HepG2 (cell line): ENCODE data around the gene RER1. TPM values are rescaled to one million over a fixed set of nuclear protein-coding genes. Genes with fewer than 3 reads are reported as not detected.

Source experiments
- ATAC-seq: fragments of 200-7000 bp; cut with Tn5 transposase; 3 replicates; pipeline ENCODE4 v1.9.1; 2020; ENCODE audit warnings: mild to moderate bottlenecking, moderate library complexity
- BruUV-seq: library from RNA; stranded (reverse); fragments of 400-500 nt; replicated peaks from 2 replicates; lab custom pipeline; 2021; lab: Mats Ljungman, UMichigan
- CTCF ChIA-PET: fragments of 300-600 bp; formaldehyde crosslinking; extraction: SDS; loops from one replicate; lab custom pipeline; 2021; ENCODE audit warnings: low total read pairs, inconsistent platforms, low intra/inter-chr PET ratio; lab: Yijun Ruan, JAX
- POLR2A ChIA-PET: fragments of 350-600 bp; sonication (Branson Sonifier 250); formaldehyde crosslinking; loops from one replicate; lab custom pipeline; 2020; ENCODE audit warnings: antibody characterized with exemption, inconsistent platforms; lab: Yijun Ruan, JAX
- DNase-seq: peaks from one replicate; pipeline ENCODE4 v3.0.0-alpha.2; 2015; ENCODE audit warnings: low spot score
- FAIRE-seq: peaks from 3 replicates; lab custom pipeline; 2011; peaks lifted over from hg19 to GRCh38; lab: Jason Lieb, UNC
- H2AFZ ChIP-seq: one replicate; pipeline ENCODE4 v1.6.1; 2011; ENCODE audit warnings: low read length, inconsistent platforms
- H3K27ac ChIP-seq: fragments of 300-600 bp; 3 replicates; pipeline ENCODE4 v1.8.0; 2011; ENCODE audit warnings: mixed run types, mild to moderate bottlenecking, mixed read lengths, low read length, inconsistent platforms; ENCODE audit not compliant: insufficient read depth; ENCODE audit errors: extremely low read length
- H3K27me3 ChIP-seq, 2 experiments: fragments of 200-600 bp in 1 of 2; 2 replicates in 1 of 2; 3 replicates in 1 of 2; pipeline versions ENCODE4 v1.6.0 to v1.8.0; 2011; ENCODE audit warnings: low read length in 2 of 2, mild to moderate bottlenecking in 2 of 2, moderate library complexity in 2 of 2, inconsistent platforms in 1 of 2; ENCODE audit not compliant: insufficient read depth in 2 of 2, control insufficient read depth in 1 of 2
- H3K36me3 ChIP-seq, 2 experiments: fragments of 200-600 bp in 1 of 2; replicated peaks in 1 of 2; 2 replicates in 1 of 2; 3 replicates in 1 of 2; pipeline versions ENCODE4 v1.5.1 to v1.8.0; 2011; ENCODE audit warnings: low read length in 2 of 2, inconsistent platforms in 1 of 2; ENCODE audit not compliant: insufficient read depth in 2 of 2, control insufficient read depth in 1 of 2
- H3K4me1 ChIP-seq: 2 replicates; pipeline ENCODE4 v1.5.1; 2012; ENCODE audit warnings: low read length, inconsistent platforms; ENCODE audit not compliant: insufficient read depth
- H3K4me2 ChIP-seq: 2 replicates; pipeline ENCODE4 v1.6.0; 2011; ENCODE audit warnings: low read depth, low read length, inconsistent platforms
- H3K4me3 ChIP-seq, 3 experiments: fragments of 200-600 bp in 1 of 3; sonication (generic), shearing (Covaris generic) in 1 of 3; replicated peaks in 1 of 3; 2 replicates each; pipeline ENCODE4 v1.5.1; 2011 to 2016; ENCODE audit warnings: low read length in 3 of 3, inconsistent platforms in 2 of 3, low read depth in 2 of 3, mild to moderate bottlenecking in 2 of 3, control low read depth in 1 of 3, mixed read lengths in 1 of 3; ENCODE audit not compliant: insufficient read depth in 1 of 3
- H3K79me2 ChIP-seq: one replicate; pipeline ENCODE4 v1.6.1; 2011; ENCODE audit warnings: low read length, inconsistent platforms; ENCODE audit not compliant: insufficient read depth
- H3K9ac ChIP-seq: 2 replicates; pipeline ENCODE4 v1.6.0; 2011; ENCODE audit warnings: mild to moderate bottlenecking, low read depth, low read length, inconsistent platforms; ENCODE audit not compliant: insufficient read depth
- H3K9me3 ChIP-seq: 2 replicates; pipeline ENCODE4 v1.5.1; 2012; ENCODE audit warnings: mild to moderate bottlenecking, low read length
- H4K20me1 ChIP-seq: 2 replicates; pipeline ENCODE4 v1.6.0; 2011; ENCODE audit warnings: inconsistent platforms, mild to moderate bottlenecking, low read length, moderate library complexity; ENCODE audit not compliant: insufficient read depth
- MAZ ChIP-seq, 2 experiments: sonication (generic) in 1 of 2; formaldehyde crosslinking in 1 of 2; IDR thresholded peaks; 2 replicates each; pipeline versions ENCODE4 v1.5.0 to v1.6.1; 2012 to 2020; ENCODE audit warnings: low read depth in 2 of 2, mild to moderate bottlenecking in 2 of 2, borderline replicate concordance in 1 of 2, improper control_type of control experiment in 1 of 2, low read length in 1 of 2, missing genetic modification reagents in 1 of 2, moderate library complexity in 1 of 2
- NCOR1 ChIP-seq: fragments of 200-600 bp; sonication (generic); IDR thresholded peaks from 2 replicates; pipeline ENCODE4 v1.7.0; 2017; ENCODE audit warnings: antibody characterized with exemption, low read length, borderline replicate concordance
- PRMT3 ChIP-seq: sonication (generic); formaldehyde crosslinking; IDR thresholded peaks from 2 replicates; pipeline ENCODE4 v1.8.1; 2022; ENCODE audit warnings: low read depth, mild to moderate bottlenecking, moderate library complexity, missing genetic modification reagents, borderline replicate concordance
- ZMYM4 ChIP-seq: sonication (generic); formaldehyde crosslinking; IDR thresholded peaks from 2 replicates; pipeline ENCODE4 v1.8.1; 2023; ENCODE audit warnings: mild to moderate bottlenecking, missing genetic modification reagents
- ZNF337 ChIP-seq: sonication (generic); formaldehyde crosslinking; IDR thresholded peaks from 2 replicates; pipeline ENCODE4 v1.5.1; 2020; ENCODE audit warnings: missing genetic modification reagents, low read depth, mild to moderate bottlenecking, borderline replicate concordance
- ZNF549 ChIP-seq: sonication (generic); formaldehyde crosslinking; IDR thresholded peaks from 2 replicates; pipeline ENCODE4 v1.5.0; 2020; ENCODE audit warnings: missing genetic modification reagents
- ZNF75D ChIP-seq: sonication (generic); formaldehyde crosslinking; IDR thresholded peaks from 2 replicates; pipeline ENCODE4 v1.8.1; 2023; ENCODE audit warnings: missing genetic modification reagents, mild to moderate bottlenecking, borderline replicate concordance
- ZNF879 ChIP-seq: sonication (generic); formaldehyde crosslinking; IDR thresholded peaks from 2 replicates; pipeline ENCODE4 v1.8.1; 2023; ENCODE audit warnings: missing genetic modification reagents
- WGBS: methylation state at CpG from one replicate; pipeline ENCODE4 v1.1.6; 2017; ENCODE audit warnings: low lambda C conversion rate; 5-methylcytosine and 5-hydroxymethylcytosine counted together
- in situ Hi-C: cut with HindIII; loops from 2 replicates; pipeline ENCODE4 v1.10.0; 2017; ENCODE audit warnings: low pct_unique_long_range_greater_than_20kb; ENCODE audit not compliant: extremely low pct_ligation_motif_present
- intact Hi-C: fragments of 100-400 bp; cut with micrococcal nuclease; formaldehyde crosslinking; loops from one replicate; pipeline ENCODE4 v1.10.0; 2022; ENCODE audit not compliant: unreplicated experiment
- polyA plus RNA-seq, 8 experiments: library from polyadenylated mRNA; depleted of rRNA in 3 of 8; stranded (reverse) in 7 of 8; unstranded in 1 of 8; fragments of >200 nt; fragmentation: Illumina TruSeq in 4 of 8; extraction: Trizol in 4 of 8; gene quantifications; 2 replicates each; pipeline versions ENCODE4 v1.2.1 to v1.2.3, GENCODE V29; 2011 to 2016; ENCODE audit warnings: low read depth in 4 of 8, missing spikeins in 1 of 8, mixed read lengths in 1 of 8; ENCODE audit not compliant: insufficient read depth in 1 of 8
- total RNA-seq, 5 experiments: library from RNA; depleted of rRNA; stranded (reverse); fragments of >200 nt; fragmentation: Illumina TruSeq; extraction: Trizol; gene quantifications; 2 replicates each; pipeline ENCODE4 v1.2.3, GENCODE V29; 2016; ENCODE audit warnings: low read depth in 1 of 5
- TF ChIP-seq, protein P1 (sequence below): sonication (generic); formaldehyde crosslinking; IDR thresholded peaks from 2 replicates; pipeline ENCODE4 v1.8.1; 2022; ENCODE audit warnings: mild to moderate bottlenecking, missing genetic modification reagents
- TF ChIP-seq, protein P2 (sequence below): sonication (generic); formaldehyde crosslinking; IDR thresholded peaks from 2 replicates; pipeline ENCODE4 v1.4.0; 2020; ENCODE audit warnings: mild to moderate bottlenecking, missing genetic modification reagents
- TF ChIP-seq, protein P3 (sequence below): fragments of 450-650 bp; IDR thresholded peaks from 2 replicates; pipeline ENCODE4 v1.6.1; 2017
- TF ChIP-seq, protein P4 (sequence below): sonication (generic); formaldehyde crosslinking; IDR thresholded peaks from 2 replicates; pipeline ENCODE4 v1.4.0; 2020; ENCODE audit warnings: missing genetic modification reagents
- TF ChIP-seq, protein P5 (sequence below): fragments of 450-650 bp; IDR thresholded peaks from 2 replicates; pipeline ENCODE4 v1.6.1; 2016

The RER1 gene
- total and polyA plus RNA-seq, 2 of the 13 experiments (the other 11 are each of a cell fraction or from before 2014, with no cell fraction given) = 128 to 164 TPM

DNA sequence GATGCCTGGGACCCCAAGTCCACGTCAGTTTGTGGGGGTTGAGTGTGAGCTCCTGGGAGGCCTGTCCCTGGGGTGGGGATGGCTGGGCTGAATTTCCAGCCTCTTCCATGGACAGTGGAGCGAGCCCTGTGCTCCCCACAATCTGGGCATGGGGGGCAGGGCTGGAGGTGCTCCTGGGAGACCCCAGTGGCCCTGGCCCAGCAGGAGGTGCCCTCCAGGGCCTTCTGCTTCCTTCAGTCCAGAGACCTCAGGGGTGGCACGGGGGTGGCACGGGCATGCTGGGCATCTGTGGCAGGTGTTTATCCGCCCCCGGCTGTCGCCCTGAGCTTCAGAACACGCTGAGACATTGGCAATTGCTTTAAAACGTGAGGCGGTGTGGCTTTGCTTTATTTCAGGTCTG lies 41.1 kb upstream of the RER1 start (continued):
- TF ChIP-seq, protein P1, sequence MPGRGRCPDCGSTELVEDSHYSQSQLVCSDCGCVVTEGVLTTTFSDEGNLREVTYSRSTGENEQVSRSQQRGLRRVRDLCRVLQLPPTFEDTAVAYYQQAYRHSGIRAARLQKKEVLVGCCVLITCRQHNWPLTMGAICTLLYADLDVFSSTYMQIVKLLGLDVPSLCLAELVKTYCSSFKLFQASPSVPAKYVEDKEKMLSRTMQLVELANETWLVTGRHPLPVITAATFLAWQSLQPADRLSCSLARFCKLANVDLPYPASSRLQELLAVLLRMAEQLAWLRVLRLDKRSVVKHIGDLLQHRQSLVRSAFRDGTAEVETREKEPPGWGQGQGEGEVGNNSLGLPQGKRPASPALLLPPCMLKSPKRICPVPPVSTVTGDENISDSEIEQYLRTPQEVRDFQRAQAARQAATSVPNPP (CRISPR knock-in tag) = no peak

DNA sequence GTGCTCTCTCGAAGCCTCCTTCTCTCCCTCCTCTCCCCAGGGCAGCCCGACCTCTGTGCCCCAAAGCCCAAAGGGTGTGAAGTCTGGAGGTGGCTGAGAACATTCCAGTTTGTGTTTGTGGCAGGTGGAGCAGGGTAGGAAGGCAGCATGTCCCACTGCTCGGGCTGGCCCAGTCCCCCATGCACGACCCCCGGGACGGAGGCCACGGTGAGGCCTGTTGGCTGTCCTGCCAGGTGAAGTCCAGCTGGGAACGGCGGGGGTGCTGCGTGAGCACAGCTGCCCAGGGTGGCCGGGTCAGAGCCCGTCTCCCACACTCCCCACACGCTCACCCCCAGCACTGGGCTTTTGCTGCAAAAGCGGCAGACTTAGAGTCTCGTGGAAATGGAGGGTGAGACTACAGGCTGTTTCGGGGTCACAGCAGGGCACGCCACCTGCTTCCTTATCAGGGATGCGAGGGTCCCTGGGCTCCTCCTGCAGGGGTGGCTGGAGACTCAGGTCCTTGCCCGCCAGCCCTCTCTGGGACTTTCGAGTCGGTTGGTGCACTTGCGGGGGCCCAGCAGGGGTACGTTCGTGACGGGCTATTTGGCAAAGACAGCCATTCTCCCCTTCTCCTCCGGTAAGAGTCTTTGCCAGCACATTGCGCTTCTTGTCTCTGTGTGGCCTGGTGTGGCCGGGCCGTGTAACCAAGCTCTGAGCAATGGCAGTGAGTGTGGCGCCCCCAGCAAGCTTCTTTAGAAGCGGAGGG lies 40.6 kb upstream of the RER1 start:
- Histone ChIP-seq H3K9me3 (no peaks in the 10 kb centered on the region), H3K4me2 (no peak overlapping the region), H3K79me2 (no peaks in the 10 kb centered on the region), H2AFZ (no peak overlapping the region), H3K27ac (no peak overlapping the region), H4K20me1 (no peaks in the 10 kb centered on the region), H3K4me3 (no peak overlapping the region), H3K36me3 (no peaks in the 10 kb centered on the region), H3K9ac (no peak overlapping the region), H3K4me1 (peaks cover 7% of the 10 kb centered on the region; the same call in 1 of the 2 replicates), H3K27me3 (peaks cover 3 to 51% of the 10 kb centered on the region in 2 experiments)
- ChIA-PET CTCF (no interaction called here), POLR2A (no interaction called here)
- 51% methylated on average over 22 of the region's 31 CpGs for WGBS
- intact Hi-C loops (no loop called here), in situ Hi-C loops (no loop called here)
- no peak for FAIRE-seq
- DNase-seq = no peak
- no peak for ATAC-seq
- no TSS peak for BruUV-seq
- TF ChIP-seq, protein P2, sequence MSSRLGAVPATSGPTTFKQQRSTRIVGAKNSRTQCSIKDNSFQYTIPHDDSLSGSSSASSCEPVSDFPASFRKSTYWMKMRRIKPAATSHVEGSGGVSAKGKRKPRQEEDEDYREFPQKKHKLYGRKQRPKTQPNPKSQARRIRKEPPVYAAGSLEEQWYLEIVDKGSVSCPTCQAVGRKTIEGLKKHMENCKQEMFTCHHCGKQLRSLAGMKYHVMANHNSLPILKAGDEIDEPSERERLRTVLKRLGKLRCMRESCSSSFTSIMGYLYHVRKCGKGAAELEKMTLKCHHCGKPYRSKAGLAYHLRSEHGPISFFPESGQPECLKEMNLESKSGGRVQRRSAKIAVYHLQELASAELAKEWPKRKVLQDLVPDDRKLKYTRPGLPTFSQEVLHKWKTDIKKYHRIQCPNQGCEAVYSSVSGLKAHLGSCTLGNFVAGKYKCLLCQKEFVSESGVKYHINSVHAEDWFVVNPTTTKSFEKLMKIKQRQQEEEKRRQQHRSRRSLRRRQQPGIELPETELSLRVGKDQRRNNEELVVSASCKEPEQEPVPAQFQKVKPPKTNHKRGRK (CRISPR knock-in tag) = no peak
- no peak for TF ChIP-seq ZNF75D
- TF ChIP-seq MAZ (IDR thresholded peaks at IDR 0.05; ENCODE audit: borderline replicate concordance, low read depth, low read length) = no peak
- TF ChIP-seq MAZ (CRISPR knock-in tag; IDR thresholded peaks at IDR 0.05; ENCODE audit: low read depth) = no peak
- TF ChIP-seq, protein P3, sequence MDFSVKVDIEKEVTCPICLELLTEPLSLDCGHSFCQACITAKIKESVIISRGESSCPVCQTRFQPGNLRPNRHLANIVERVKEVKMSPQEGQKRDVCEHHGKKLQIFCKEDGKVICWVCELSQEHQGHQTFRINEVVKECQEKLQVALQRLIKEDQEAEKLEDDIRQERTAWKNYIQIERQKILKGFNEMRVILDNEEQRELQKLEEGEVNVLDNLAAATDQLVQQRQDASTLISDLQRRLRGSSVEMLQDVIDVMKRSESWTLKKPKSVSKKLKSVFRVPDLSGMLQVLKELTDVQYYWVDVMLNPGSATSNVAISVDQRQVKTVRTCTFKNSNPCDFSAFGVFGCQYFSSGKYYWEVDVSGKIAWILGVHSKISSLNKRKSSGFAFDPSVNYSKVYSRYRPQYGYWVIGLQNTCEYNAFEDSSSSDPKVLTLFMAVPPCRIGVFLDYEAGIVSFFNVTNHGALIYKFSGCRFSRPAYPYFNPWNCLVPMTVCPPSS = no peak
- TF ChIP-seq PRMT3 = no peak
- no peak for TF ChIP-seq ZNF879 (CRISPR knock-in tag)
- no peak for TF ChIP-seq ZNF337 (CRISPR knock-in tag)
- TF ChIP-seq ZNF549 (CRISPR knock-in tag) = no peak
- TF ChIP-seq, protein P4, sequence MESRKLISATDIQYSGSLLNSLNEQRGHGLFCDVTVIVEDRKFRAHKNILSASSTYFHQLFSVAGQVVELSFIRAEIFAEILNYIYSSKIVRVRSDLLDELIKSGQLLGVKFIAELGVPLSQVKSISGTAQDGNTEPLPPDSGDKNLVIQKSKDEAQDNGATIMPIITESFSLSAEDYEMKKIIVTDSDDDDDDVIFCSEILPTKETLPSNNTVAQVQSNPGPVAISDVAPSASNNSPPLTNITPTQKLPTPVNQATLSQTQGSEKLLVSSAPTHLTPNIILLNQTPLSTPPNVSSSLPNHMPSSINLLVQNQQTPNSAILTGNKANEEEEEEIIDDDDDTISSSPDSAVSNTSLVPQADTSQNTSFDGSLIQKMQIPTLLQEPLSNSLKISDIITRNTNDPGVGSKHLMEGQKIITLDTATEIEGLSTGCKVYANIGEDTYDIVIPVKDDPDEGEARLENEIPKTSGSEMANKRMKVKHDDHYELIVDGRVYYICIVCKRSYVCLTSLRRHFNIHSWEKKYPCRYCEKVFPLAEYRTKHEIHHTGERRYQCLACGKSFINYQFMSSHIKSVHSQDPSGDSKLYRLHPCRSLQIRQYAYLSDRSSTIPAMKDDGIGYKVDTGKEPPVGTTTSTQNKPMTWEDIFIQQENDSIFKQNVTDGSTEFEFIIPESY (CRISPR knock-in tag) = no peak
- no peak for TF ChIP-seq ZMYM4 (CRISPR knock-in tag)
- no peak for TF ChIP-seq NCOR1
- TF ChIP-seq, protein P5, sequence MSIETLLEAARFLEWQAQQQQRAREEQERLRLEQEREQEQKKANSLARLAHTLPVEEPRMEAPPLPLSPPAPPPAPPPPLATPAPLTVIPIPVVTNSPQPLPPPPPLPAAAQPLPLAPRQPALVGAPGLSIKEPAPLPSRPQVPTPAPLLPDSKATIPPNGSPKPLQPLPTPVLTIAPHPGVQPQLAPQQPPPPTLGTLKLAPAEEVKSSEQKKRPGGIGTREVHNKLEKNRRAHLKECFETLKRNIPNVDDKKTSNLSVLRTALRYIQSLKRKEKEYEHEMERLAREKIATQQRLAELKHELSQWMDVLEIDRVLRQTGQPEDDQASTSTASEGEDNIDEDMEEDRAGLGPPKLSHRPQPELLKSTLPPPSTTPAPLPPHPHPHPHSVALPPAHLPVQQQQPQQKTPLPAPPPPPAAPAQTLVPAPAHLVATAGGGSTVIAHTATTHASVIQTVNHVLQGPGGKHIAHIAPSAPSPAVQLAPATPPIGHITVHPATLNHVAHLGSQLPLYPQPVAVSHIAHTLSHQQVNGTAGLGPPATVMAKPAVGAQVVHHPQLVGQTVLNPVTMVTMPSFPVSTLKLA = no peak
